Measurements from ENCODE around the gene ETV6.

- TF ChIP-seq, protein P1, sequence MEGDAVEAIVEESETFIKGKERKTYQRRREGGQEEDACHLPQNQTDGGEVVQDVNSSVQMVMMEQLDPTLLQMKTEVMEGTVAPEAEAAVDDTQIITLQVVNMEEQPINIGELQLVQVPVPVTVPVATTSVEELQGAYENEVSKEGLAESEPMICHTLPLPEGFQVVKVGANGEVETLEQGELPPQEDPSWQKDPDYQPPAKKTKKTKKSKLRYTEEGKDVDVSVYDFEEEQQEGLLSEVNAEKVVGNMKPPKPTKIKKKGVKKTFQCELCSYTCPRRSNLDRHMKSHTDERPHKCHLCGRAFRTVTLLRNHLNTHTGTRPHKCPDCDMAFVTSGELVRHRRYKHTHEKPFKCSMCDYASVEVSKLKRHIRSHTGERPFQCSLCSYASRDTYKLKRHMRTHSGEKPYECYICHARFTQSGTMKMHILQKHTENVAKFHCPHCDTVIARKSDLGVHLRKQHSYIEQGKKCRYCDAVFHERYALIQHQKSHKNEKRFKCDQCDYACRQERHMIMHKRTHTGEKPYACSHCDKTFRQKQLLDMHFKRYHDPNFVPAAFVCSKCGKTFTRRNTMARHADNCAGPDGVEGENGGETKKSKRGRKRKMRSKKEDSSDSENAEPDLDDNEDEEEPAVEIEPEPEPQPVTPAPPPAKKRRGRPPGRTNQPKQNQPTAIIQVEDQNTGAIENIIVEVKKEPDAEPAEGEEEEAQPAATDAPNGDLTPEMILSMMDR (IDR thresholded peaks at IDR 0.05) = no peak
- no peak for TF ChIP-seq POLR2A (IDR thresholded peaks at IDR 0.05)
Observed at GRCh38 chr12:11823593-11823992, 174.1 kb downstream of the ETV6 start.

Measured in testis (tissue), 2 donors.